GM20431 (cell line): Measurements from ENCODE around the gene RPP25L.
"Not testable (repeated sequence)": the region's sequence is repeated elsewhere in the genome, so short reads cannot be mapped to it uniquely, and the experiment has no call there.

ENCODE experiments used
- in situ Hi-C: fragments of 300-500 bp; cut with MseI, MboI; formaldehyde crosslinking; loops from one replicate; pipeline ENCODE4 v1.15.0; 2020; ENCODE audit warnings: low sequenced_read_pairs; ENCODE audit not compliant: unreplicated experiment

RPP25L gene

GRCh38 chr9:34611811-34612787, at the start of gene RPP25L:
Gene RPP25L (minus strand): TSS chr9:34612097. CDS start chr9:34611296, 801 bp downstream.
- in situ Hi-C loops, result no loop called here

GRCh38 chr9:34659592-34660253, 47.8 kb upstream of the RPP25L start:
- in situ Hi-C loops, result no loop called here

- in situ Hi-C loops, result no loop called here
Observed at GRCh38 chr9:34658461-34658860, 46.6 kb upstream of the RPP25L start.

GRCh38 chr9:34656992-34657391, 45.1 kb upstream of the RPP25L start:
- in situ Hi-C loops, result no loop called here

- in situ Hi-C loops, result no loop called here
Observed at GRCh38 chr9:34655394-34655793, 43.5 kb upstream of the RPP25L start.

- in situ Hi-C loops, result no loop called here
Observed at GRCh38 chr9:34654323-34655051, 42.6 kb upstream of the RPP25L start.

GRCh38 chr9:34653151-34654072, 41.5 kb upstream of the RPP25L start:
- in situ Hi-C loops, result no loop called here

GRCh38 chr9:34652602-34653000, 40.7 kb upstream of the RPP25L start:
- in situ Hi-C loops, result no loop called here

- in situ Hi-C loops, result no loop called here
Observed at GRCh38 chr9:34651876-34652601, 40.1 kb upstream of the RPP25L start, which contains the start of gene IL11RA. Gene IL11RA (plus strand): TSS chr9:34652185. CDS start chr9:34655218, 3,033 bp downstream.

GRCh38 chr9:34651321-34651720, 39.4 kb upstream of the RPP25L start:
- in situ Hi-C loops, result no loop called here

GRCh38 chr9:34650816-34651215, 38.9 kb upstream of the RPP25L start:
- in situ Hi-C loops, result no loop called here

GRCh38 chr9:34648673-34649072, 36.8 kb upstream of the RPP25L start:
- in situ Hi-C loops, result no loop called here

- in situ Hi-C loops, result no loop called here
Observed at GRCh38 chr9:34647651-34648050, 35.8 kb upstream of the RPP25L start.

- in situ Hi-C loops, result no loop called here
Observed at GRCh38 chr9:34647084-34647403, 35.1 kb upstream of the RPP25L start.

- in situ Hi-C loops, result no loop called here
Observed at GRCh38 chr9:34646211-34647083, 34.5 kb upstream of the RPP25L start, which contains the start of gene GALT. Gene GALT (plus strand): TSS chr9:34646675. CDS start chr9:34646705, 30 bp downstream.

- in situ Hi-C loops, result no loop called here
Observed at GRCh38 chr9:34644766-34645314, 32.9 kb upstream of the RPP25L start.

GRCh38 chr9:34642679-34643078, 30.8 kb upstream of the RPP25L start:
- in situ Hi-C loops, result no loop called here

GRCh38 chr9:34639322-34639721, 27.4 kb upstream of the RPP25L start:
- in situ Hi-C loops, result not testable (repeated sequence)
